Keratinocyte (primary cell): Measurements from ENCODE around the gene IGFBP3. TPM values are rescaled to one million over a fixed set of nuclear protein-coding genes. Genes with fewer than 3 reads are reported as not detected.

Experiments used
- DNase-seq: peaks from one replicate; pipeline ENCODE4 v3.0.0-alpha.2; 2011; ENCODE audit warnings: low read depth, missing footprints, low spot score
- FAIRE-seq: peaks from 2 replicates; lab custom pipeline; 2011; peaks lifted over from hg19 to GRCh38; lab: Jason Lieb, UNC
- H2AFZ ChIP-seq: 2 replicates; pipeline ENCODE4 v1.6.0; 2012; ENCODE audit warnings: low read length, control low read depth, inconsistent platforms; ENCODE audit not compliant: control insufficient read depth
- H3K27ac ChIP-seq: 2 replicates; pipeline ENCODE4 v1.5.1; 2011; ENCODE audit warnings: low read length; ENCODE audit not compliant: control insufficient read depth, insufficient read depth
- H3K27me3 ChIP-seq: 3 replicates; pipeline ENCODE4 v1.6.0; 2011; ENCODE audit warnings: low read length; ENCODE audit not compliant: control insufficient read depth, insufficient read depth; ENCODE audit errors: extremely low read depth
- H3K36me3 ChIP-seq, 2 experiments: 2 replicates in 1 of 2; 3 replicates in 1 of 2; pipeline ENCODE4 v1.5.1; 2011; ENCODE audit warnings: low read length in 2 of 2, mild to moderate bottlenecking in 1 of 2; ENCODE audit not compliant: control insufficient read depth in 2 of 2, insufficient read depth in 2 of 2; ENCODE audit errors: extremely low read depth in 1 of 2
- H3K4me1 ChIP-seq: 3 replicates; pipeline ENCODE4 v1.5.1; 2011; ENCODE audit warnings: low read length; ENCODE audit not compliant: control insufficient read depth, insufficient read depth; ENCODE audit errors: extremely low read depth
- H3K4me2 ChIP-seq: 3 replicates; pipeline ENCODE4 v1.6.0; 2011; ENCODE audit warnings: low read depth, low read length; ENCODE audit not compliant: control insufficient read depth, insufficient read depth; ENCODE audit errors: extremely low read depth
- H3K4me3 ChIP-seq, 3 experiments: fragments of 200-600 bp in 1 of 3; sonication (generic) in 1 of 3; 2 replicates in 2 of 3; 3 replicates in 1 of 3; pipeline ENCODE4 v1.5.1; 2011 to 2016; ENCODE audit warnings: low read length in 3 of 3, mild to moderate bottlenecking in 3 of 3, control low read depth in 2 of 3, inconsistent platforms in 1 of 3, low read depth in 1 of 3, mixed read lengths in 1 of 3, mixed run types in 1 of 3, moderate library complexity in 1 of 3; ENCODE audit not compliant: control insufficient read depth in 2 of 3, insufficient read depth in 2 of 3; ENCODE audit errors: extremely low read depth in 1 of 3
- H3K79me2 ChIP-seq: 2 replicates; pipeline ENCODE4 v1.6.0; 2012; ENCODE audit warnings: low read length; ENCODE audit not compliant: control insufficient read depth, insufficient read depth
- H3K9ac ChIP-seq: 3 replicates; pipeline ENCODE4 v1.6.0; 2011; ENCODE audit warnings: low read length; ENCODE audit not compliant: control insufficient read depth, insufficient read depth; ENCODE audit errors: extremely low read depth
- H3K9me1 ChIP-seq: 3 replicates; pipeline ENCODE4 v1.6.0; 2011; ENCODE audit warnings: low read length; ENCODE audit not compliant: control insufficient read depth, insufficient read depth; ENCODE audit errors: extremely low read depth
- H3K9me3 ChIP-seq: 2 replicates; pipeline ENCODE4 v1.5.1; 2012; ENCODE audit warnings: low read depth, low read length; ENCODE audit not compliant: control insufficient read depth
- H4K20me1 ChIP-seq: 3 replicates; pipeline ENCODE4 v1.6.0; 2011; ENCODE audit warnings: low read length; ENCODE audit not compliant: control insufficient read depth, insufficient read depth; ENCODE audit errors: extremely low read depth
- EZH2 ChIP-seq: IDR thresholded peaks from one replicate; pipeline ENCODE4 v1.6.1; 2012; ENCODE audit warnings: inconsistent platforms, mild to moderate bottlenecking, low read length, moderate library complexity
- dilution Hi-C: fragments of 300-500 bp; cut with MboI; formaldehyde crosslinking; loops from one replicate; pipeline ENCODE4 v1.7.0; 2020; ENCODE audit warnings: low sequenced_read_pairs; ENCODE audit not compliant: extremely low pct_ligation_motif_present
- polyA plus RNA-seq, 5 experiments: library from polyadenylated mRNA; depleted of rRNA in 3 of 5; stranded (reverse) in 3 of 5; stranded (forward) in 1 of 5; unstranded in 1 of 5; fragments of >200 nt; gene quantifications; 1 replicate in 1 of 5; 2 replicates in 3 of 5; 3 replicates in 1 of 5; pipeline versions ENCODE4 v1.2.1 to v1.2.3, GENCODE V29; 2011 to 2012; ENCODE audit warnings: missing spikeins in 2 of 5, low read depth in 1 of 5, low replicate concordance in 1 of 5
- TF ChIP-seq, protein P1 (sequence below), 3 experiments: IDR thresholded peaks in 1 of 3; conservative IDR thresholded peaks in 1 of 3; optimal IDR thresholded peaks in 1 of 3; 2 replicates in 2 of 3; 3 replicates in 1 of 3; pipeline versions ENCODE3 to v1.5.1; 2011; ENCODE audit warnings: low read length in 3 of 3, mild to moderate bottlenecking in 3 of 3, moderate library complexity in 2 of 3, control low read depth in 1 of 3, inconsistent platforms in 1 of 3; ENCODE audit not compliant: insufficient read depth in 2 of 3; ENCODE audit errors: extremely low read depth in 1 of 3

Gene IGFBP3
- polyA plus RNA-seq, 1 donor (not counting 4 experiments of a cell fraction or from before 2014, with no cell fraction given), result 14.0 TPM

- Histone ChIP-seq H3K36me3 (no peaks in the 10 kb centered on the region), H3K4me3 (no peak within 1 kb of the TSS), H4K20me1 (no peaks in the 10 kb centered on the region), H3K9me1 (no peaks in the 10 kb centered on the region), H3K27me3 (no peaks in the 10 kb centered on the region), H3K4me1 (peaks cover 18% of the 10 kb centered on the region), H2AFZ (no peak within 1 kb of the TSS), H3K79me2 (no peaks in the 10 kb centered on the region), H3K4me2 (peak within 1 kb of the TSS; percentile 33), H3K9me3 (no peaks in the 10 kb centered on the region), H3K9ac (no peak within 1 kb of the TSS), H3K27ac (no peak within 1 kb of the TSS)
- TF ChIP-seq EZH2, result no peak
- TF ChIP-seq, protein P1, sequence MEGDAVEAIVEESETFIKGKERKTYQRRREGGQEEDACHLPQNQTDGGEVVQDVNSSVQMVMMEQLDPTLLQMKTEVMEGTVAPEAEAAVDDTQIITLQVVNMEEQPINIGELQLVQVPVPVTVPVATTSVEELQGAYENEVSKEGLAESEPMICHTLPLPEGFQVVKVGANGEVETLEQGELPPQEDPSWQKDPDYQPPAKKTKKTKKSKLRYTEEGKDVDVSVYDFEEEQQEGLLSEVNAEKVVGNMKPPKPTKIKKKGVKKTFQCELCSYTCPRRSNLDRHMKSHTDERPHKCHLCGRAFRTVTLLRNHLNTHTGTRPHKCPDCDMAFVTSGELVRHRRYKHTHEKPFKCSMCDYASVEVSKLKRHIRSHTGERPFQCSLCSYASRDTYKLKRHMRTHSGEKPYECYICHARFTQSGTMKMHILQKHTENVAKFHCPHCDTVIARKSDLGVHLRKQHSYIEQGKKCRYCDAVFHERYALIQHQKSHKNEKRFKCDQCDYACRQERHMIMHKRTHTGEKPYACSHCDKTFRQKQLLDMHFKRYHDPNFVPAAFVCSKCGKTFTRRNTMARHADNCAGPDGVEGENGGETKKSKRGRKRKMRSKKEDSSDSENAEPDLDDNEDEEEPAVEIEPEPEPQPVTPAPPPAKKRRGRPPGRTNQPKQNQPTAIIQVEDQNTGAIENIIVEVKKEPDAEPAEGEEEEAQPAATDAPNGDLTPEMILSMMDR (optimal IDR thresholded peaks at IDR 0.05 in 1 of 3, IDR thresholded peaks at IDR 0.05 in 1 of 3, conservative IDR thresholded peaks at IDR 0.05 in 1 of 3; ENCODE audit: extremely low read depth in 1 of 3, insufficient read depth in 2 of 3, low read length in 3 of 3), result no peak
- DNase-seq (no peak), FAIRE-seq (no peak)
- dilution Hi-C loops, result no loop called here
Measured at GRCh38 chr7:45873035-45873354, 48.1 kb downstream of the IGFBP3 start, which contains the start of gene CCDC201. TSS of gene CCDC201 (minus strand) at chr7:45873082. CDS start at chr7:45873007, 75 bp downstream.

GRCh38 chr7:45872116-45873034 lies 48.7 kb downstream of the IGFBP3 start:
- dilution Hi-C loops, result no loop called here
- no peak for DNase-seq
- Histone ChIP-seq H3K4me1 (peaks cover 18% of the 10 kb centered on the region), H3K79me2 (no peaks in the 10 kb centered on the region), H3K36me3 (no peaks in the 10 kb centered on the region), H4K20me1 (no peaks in the 10 kb centered on the region), H2AFZ (no peak overlapping the region), H3K27me3 (no peaks in the 10 kb centered on the region), H3K9ac (no peak overlapping the region), H3K4me3 (no peak overlapping the region), H3K9me1 (no peaks in the 10 kb centered on the region), H3K9me3 (no peaks in the 10 kb centered on the region), H3K27ac (no peak overlapping the region), H3K4me2 (no peak overlapping the region)
- FAIRE-seq, result no peak
- TF ChIP-seq, protein P1 (optimal IDR thresholded peaks at IDR 0.05 in 1 of 3, IDR thresholded peaks at IDR 0.05 in 1 of 3, conservative IDR thresholded peaks at IDR 0.05 in 1 of 3; ENCODE audit: extremely low read depth in 1 of 3, insufficient read depth in 2 of 3, low read length in 3 of 3), result peak; percentile 52 to 77 (median 65)
- TF ChIP-seq EZH2, result no peak
